ENCODE measurements around the gene ELP1.
A peak's percentile ranks its signal among the peaks of the same experiment; 100 is the strongest.
"Not testable (repeated sequence)": the region's sequence is repeated elsewhere in the genome, so short reads cannot be mapped to it uniquely, and the experiment has no call there.

The ELP1 gene

GRCh38 chr9:108910402-108910801 is 23.5 kb downstream of the ELP1 start:
- H3K4me3 Mint-ChIP-seq: no peak overlapping the region
- H3K9me3 Mint-ChIP-seq: no peaks in the 10 kb centered on the region
- no peak for DNase-seq (ENCODE audit: low spot score)
- H3K36me3 Mint-ChIP-seq (ENCODE audit: low read depth): peaks cover 30% of the 10 kb centered on the region
- no peaks in the 10 kb centered on the region for H3K27me3 Mint-ChIP-seq (ENCODE audit: low read depth)
- H3K4me1 Mint-ChIP-seq (ENCODE audit: low read depth): peaks cover 7% of the 10 kb centered on the region
- H3K27ac Mint-ChIP-seq: no peak overlapping the region

GRCh38 chr9:108905494-108905893 is 28.4 kb downstream of the ELP1 start:
- DNase-seq (ENCODE audit: low spot score): no peak
- Mint-ChIP-seq H3K27me3 (ENCODE audit: low read depth) (no peaks in the 10 kb centered on the region), H3K9me3 (no peaks in the 10 kb centered on the region), H3K36me3 (ENCODE audit: low read depth) (peaks cover 38% of the 10 kb centered on the region), H3K4me3 (no peak overlapping the region), H3K27ac (no peak overlapping the region), H3K4me1 (ENCODE audit: low read depth) (peaks cover 4% of the 10 kb centered on the region)

- H3K27me3 Mint-ChIP-seq (ENCODE audit: low read depth): no peaks in the 10 kb centered on the region
Measured at GRCh38 chr9:108904161-108904560, 29.8 kb downstream of the ELP1 start.

GRCh38 chr9:108903420-108904103 is 30.4 kb downstream of the ELP1 start:
- no peaks in the 10 kb centered on the region for H3K27me3 Mint-ChIP-seq (ENCODE audit: low read depth)
- H3K36me3 Mint-ChIP-seq (ENCODE audit: low read depth): peaks cover 42% of the 10 kb centered on the region
- no peak for DNase-seq (ENCODE audit: low spot score)
- H3K4me1 Mint-ChIP-seq (ENCODE audit: low read depth): peaks cover 4% of the 10 kb centered on the region
- H3K9me3 Mint-ChIP-seq: no peaks in the 10 kb centered on the region
- H3K27ac Mint-ChIP-seq: no peak overlapping the region
- H3K4me3 Mint-ChIP-seq: no peak overlapping the region

More at GRCh38 chr9:108904161-108904560, 29.8 kb downstream of the ELP1 start:
- Mint-ChIP-seq H3K36me3 (ENCODE audit: low read depth) (peaks cover 42% of the 10 kb centered on the region), H3K4me3 (no peak overlapping the region), H3K27ac (no peak overlapping the region), H3K9me3 (no peaks in the 10 kb centered on the region), H3K4me1 (ENCODE audit: low read depth) (peaks cover 4% of the 10 kb centered on the region)
- no peak for DNase-seq (ENCODE audit: low spot score)

GRCh38 chr9:108900176-108900575 is 33.7 kb downstream of the ELP1 start:
- Mint-ChIP-seq H3K36me3 (ENCODE audit: low read depth) (peaks cover 44% of the 10 kb centered on the region), H3K4me1 (ENCODE audit: low read depth) (peaks cover 4% of the 10 kb centered on the region)

GRCh38 chr9:108899023-108899695 is 34.8 kb downstream of the ELP1 start:
- H3K4me3 Mint-ChIP-seq; H3K9me3 Mint-ChIP-seq; H3K27me3 Mint-ChIP-seq (ENCODE audit: low read depth); H3K27ac Mint-ChIP-seq; H3K4me1 Mint-ChIP-seq (ENCODE audit: low read depth); DNase-seq (ENCODE audit: low spot score): not testable (repeated sequence)
- peaks cover 44% of the 10 kb centered on the region for H3K36me3 Mint-ChIP-seq (ENCODE audit: low read depth)

More at GRCh38 chr9:108900176-108900575, 33.7 kb downstream of the ELP1 start:
- Mint-ChIP-seq H3K27ac (no peak overlapping the region), H3K27me3 (ENCODE audit: low read depth) (no peaks in the 10 kb centered on the region), H3K4me3 (no peak overlapping the region), H3K9me3 (no peaks in the 10 kb centered on the region)
- DNase-seq (ENCODE audit: low spot score): no peak

GRCh38 chr9:108897324-108898096 is 36.4 kb downstream of the ELP1 start:
- no peaks in the 10 kb centered on the region for H3K27me3 Mint-ChIP-seq (ENCODE audit: low read depth)

GRCh38 chr9:108894225-108894997 is 39.5 kb downstream of the ELP1 start:
- H3K9me3 Mint-ChIP-seq: no peaks in the 10 kb centered on the region
- no peak overlapping the region for H3K4me3 Mint-ChIP-seq
- H3K27me3 Mint-ChIP-seq (ENCODE audit: low read depth): no peaks in the 10 kb centered on the region
- no peaks in the 10 kb centered on the region for H3K4me1 Mint-ChIP-seq (ENCODE audit: low read depth)
- DNase-seq (ENCODE audit: low spot score): no peak
- peaks cover 29% of the 10 kb centered on the region for H3K36me3 Mint-ChIP-seq (ENCODE audit: low read depth)
- no peak overlapping the region for H3K27ac Mint-ChIP-seq

More at GRCh38 chr9:108897324-108898096, 36.4 kb downstream of the ELP1 start:
- Mint-ChIP-seq H3K4me3 (no peak overlapping the region), H3K27ac (no peak overlapping the region), H3K36me3 (ENCODE audit: low read depth) (peaks cover 40% of the 10 kb centered on the region), H3K4me1 (ENCODE audit: low read depth) (no peaks in the 10 kb centered on the region), H3K9me3 (no peaks in the 10 kb centered on the region)
- DNase-seq (ENCODE audit: low spot score): no peak

GRCh38 chr9:108889649-108890067 is 44.3 kb downstream of the ELP1 start:
- H3K27me3 Mint-ChIP-seq (ENCODE audit: low read depth): no peaks in the 10 kb centered on the region
- H3K36me3 Mint-ChIP-seq (ENCODE audit: low read depth): peaks cover 29% of the 10 kb centered on the region
- no peak for DNase-seq (ENCODE audit: low spot score)
- H3K4me3 Mint-ChIP-seq: no peak overlapping the region
- peaks cover 2% of the 10 kb centered on the region for H3K4me1 Mint-ChIP-seq (ENCODE audit: low read depth)
- no peaks in the 10 kb centered on the region for H3K9me3 Mint-ChIP-seq
- no peak overlapping the region for H3K27ac Mint-ChIP-seq

GRCh38 chr9:108886594-108887271 is 47.2 kb downstream of the ELP1 start:
- not testable (repeated sequence) for DNase-seq (ENCODE audit: low spot score); H3K4me1 Mint-ChIP-seq (ENCODE audit: low read depth); H3K27ac Mint-ChIP-seq; H3K9me3 Mint-ChIP-seq; H3K4me3 Mint-ChIP-seq; H3K27me3 Mint-ChIP-seq (ENCODE audit: low read depth)
- H3K36me3 Mint-ChIP-seq (ENCODE audit: low read depth): peaks cover 26% of the 10 kb centered on the region

GRCh38 chr9:108885643-108886348 is 48.1 kb downstream of the ELP1 start:
- Mint-ChIP-seq H3K27ac (no peak overlapping the region), H3K9me3 (no peaks in the 10 kb centered on the region), H3K4me1 (ENCODE audit: low read depth) (peaks cover 2% of the 10 kb centered on the region), H3K4me3 (no peak overlapping the region), H3K27me3 (ENCODE audit: low read depth) (no peaks in the 10 kb centered on the region), H3K36me3 (ENCODE audit: low read depth) (peaks cover 24% of the 10 kb centered on the region)
- peak; percentile 54 for DNase-seq (ENCODE audit: low spot score)

- Mint-ChIP-seq H3K36me3 (ENCODE audit: low read depth) (peaks cover 31% of the 10 kb centered on the region), H3K27ac (no peak overlapping the region), H3K9me3 (no peaks in the 10 kb centered on the region), H3K4me3 (no peak overlapping the region), H3K4me1 (ENCODE audit: low read depth) (peaks cover 2% of the 10 kb centered on the region), H3K27me3 (ENCODE audit: low read depth) (no peaks in the 10 kb centered on the region)
- DNase-seq (ENCODE audit: low spot score): no peak
Measured at GRCh38 chr9:108884701-108885100, 49.2 kb downstream of the ELP1 start.

- H3K27me3 Mint-ChIP-seq (ENCODE audit: low read depth): no peaks in the 10 kb centered on the region
- H3K36me3 Mint-ChIP-seq (ENCODE audit: low read depth): peaks cover 37% of the 10 kb centered on the region
- no peak for DNase-seq (ENCODE audit: low spot score)
- no peak overlapping the region for H3K4me3 Mint-ChIP-seq
- no peaks in the 10 kb centered on the region for H3K9me3 Mint-ChIP-seq
- no peak overlapping the region for H3K27ac Mint-ChIP-seq
- peaks cover 2% of the 10 kb centered on the region for H3K4me1 Mint-ChIP-seq (ENCODE audit: low read depth)
Measured at GRCh38 chr9:108883085-108883484, 50.8 kb downstream of the ELP1 start.
